CD14-positive monocyte (primary cell): ENCODE results near the gene FOXP1. TPM values are rescaled to one million over a fixed set of nuclear protein-coding genes. Genes with fewer than 3 reads are reported as not detected.
A peak's percentile ranks its signal among the peaks of the same experiment; 100 is the strongest.

Experiments
- DNase-seq, 3 donors: peaks; one replicate each; pipeline ENCODE4 v3.0.0-alpha.2; 2011 to 2022
- H2AFZ ChIP-seq: 2 replicates; pipeline ENCODE4 v1.6.0; 2012; ENCODE audit warnings: mild to moderate bottlenecking, low read depth, low read length, inconsistent platforms; ENCODE audit not compliant: insufficient read depth, poor library complexity, severe bottlenecking
- H3K27ac ChIP-seq, 2 donors: 1 replicate in 1 of 2; 2 replicates in 1 of 2; pipeline ENCODE4 v1.5.1; 2012 to 2013; ENCODE audit warnings: low read length in 2 of 2, control low read depth in 1 of 2, inconsistent platforms in 1 of 2, low read depth in 1 of 2, mild to moderate bottlenecking in 1 of 2
- H3K27me3 ChIP-seq, 2 donors: one replicate each; pipeline versions ENCODE4 v1.6.0 to v1.6.1; 2011 to 2013; ENCODE audit warnings: low read length in 2 of 2; ENCODE audit not compliant: control insufficient read depth in 2 of 2, insufficient read depth in 2 of 2
- H3K36me3 ChIP-seq, 2 donors: replicated peaks in 1 of 2; 1 replicate in 1 of 2; 2 replicates in 1 of 2; pipeline versions ENCODE4 v1.5.1 to v1.6.1; 2012 to 2013; ENCODE audit warnings: low read length in 2 of 2, control low read depth in 1 of 2, inconsistent platforms in 1 of 2, mild to moderate bottlenecking in 1 of 2; ENCODE audit not compliant: insufficient read depth in 2 of 2, control insufficient read depth in 1 of 2
- H3K4me1 ChIP-seq, 2 donors: 1 replicate in 1 of 2; 2 replicates in 1 of 2; pipeline versions ENCODE4 v1.5.1 to v1.6.1; 2012 to 2013; ENCODE audit warnings: low read length in 2 of 2, control low read depth in 1 of 2, inconsistent platforms in 1 of 2, mild to moderate bottlenecking in 1 of 2, moderate library complexity in 1 of 2; ENCODE audit not compliant: insufficient read depth in 2 of 2, control insufficient read depth in 1 of 2
- H3K4me2 ChIP-seq: replicated peaks from 2 replicates; pipeline ENCODE3; 2012; ENCODE audit warnings: low read length, moderate library complexity, mild to moderate bottlenecking; ENCODE audit not compliant: poor library complexity, severe bottlenecking; ENCODE audit errors: extremely low read depth
- H3K4me3 ChIP-seq, 3 experiments: fragments of 200-600 bp in 1 of 3; sonication (generic) in 1 of 3; replicated peaks in 1 of 3; 1 replicate in 2 of 3; 2 replicates in 1 of 3; pipeline ENCODE4 v1.5.1; 2011 to 2013; ENCODE audit warnings: low read length in 3 of 3, mild to moderate bottlenecking in 3 of 3, control low read depth in 2 of 3, low read depth in 2 of 3, inconsistent platforms in 1 of 3, moderate library complexity in 1 of 3
- H3K79me2 ChIP-seq: 2 replicates; pipeline ENCODE4 v1.6.0; 2012; ENCODE audit warnings: mild to moderate bottlenecking, control low read depth, inconsistent platforms, low read length, moderate library complexity; ENCODE audit not compliant: insufficient read depth
- H3K9ac ChIP-seq: 2 replicates; pipeline ENCODE4 v1.6.0; 2017; ENCODE audit warnings: low read length, mild to moderate bottlenecking; ENCODE audit not compliant: insufficient read depth, poor library complexity, severe bottlenecking
- H3K9me3 ChIP-seq, 2 donors: replicated peaks in 1 of 2; 1 replicate in 1 of 2; 2 replicates in 1 of 2; pipeline versions ENCODE4 v1.5.1 to v1.6.1; 2012 to 2013; ENCODE audit warnings: low read length in 2 of 2, control low read depth in 1 of 2; ENCODE audit not compliant: control insufficient read depth in 1 of 2, insufficient read depth in 1 of 2
- H4K20me1 ChIP-seq: 2 replicates; pipeline ENCODE4 v1.6.0; 2012; ENCODE audit warnings: mild to moderate bottlenecking, low read length, control low read depth, moderate library complexity; ENCODE audit not compliant: insufficient read depth
- H3K27ac Mint-ChIP-seq, 7 donors: one replicate each; pipeline ENCODE4 v1.8.0; 2020; ENCODE audit warnings: mild to moderate bottlenecking in 7 of 7, mixed read lengths in 7 of 7, moderate library complexity in 6 of 7, inconsistent platforms in 2 of 7
- H3K27me3 Mint-ChIP-seq, 3 donors: one replicate each; pipeline ENCODE4 v1.8.0; 2021 to 2022; ENCODE audit warnings: low read depth in 3 of 3, mild to moderate bottlenecking in 3 of 3, mixed read lengths in 3 of 3, moderate library complexity in 3 of 3, inconsistent platforms in 1 of 3
- H3K36me3 Mint-ChIP-seq, 2 donors: one replicate each; pipeline ENCODE4 v1.8.0; 2020; ENCODE audit warnings: mixed read lengths in 2 of 2, inconsistent platforms in 1 of 2, mild to moderate bottlenecking in 1 of 2
- H3K4me1 Mint-ChIP-seq: one replicate; pipeline ENCODE4 v1.8.0; 2020; ENCODE audit warnings: mild to moderate bottlenecking, mixed read lengths
- H3K4me3 Mint-ChIP-seq, 2 donors: one replicate each; pipeline ENCODE4 v1.8.0; 2020; ENCODE audit warnings: mild to moderate bottlenecking in 2 of 2, mixed read lengths in 2 of 2, moderate library complexity in 1 of 2
- H3K9me3 Mint-ChIP-seq, 7 donors: one replicate each; pipeline ENCODE4 v1.8.0; 2020 to 2022; ENCODE audit warnings: mixed read lengths in 7 of 7, mild to moderate bottlenecking in 6 of 7, moderate library complexity in 6 of 7, inconsistent platforms in 2 of 7
- CTCF ChIP-seq: fragments of 200-600 bp; IDR thresholded peaks from one replicate; pipeline ENCODE4 v1.8.0; 2022; ENCODE audit warnings: antibody characterized with exemption, mild to moderate bottlenecking
- WGBS: methylation state at CpG from one replicate; pipeline ENCODE4 v1.1.5; 2013; ENCODE audit warnings: missing lambda C conversion rate; ENCODE audit not compliant: insufficient coverage; 5-methylcytosine and 5-hydroxymethylcytosine counted together
- intact Hi-C, 2 donors: fragments of 100-400 bp; cut with micrococcal nuclease; formaldehyde crosslinking; loops; one replicate each; pipeline versions ENCODE4 v1.15.0 to v1.15.1; 2023
- polyA plus RNA-seq, 3 donors: library from polyadenylated mRNA; depleted of rRNA in 1 of 3; unstranded in 2 of 3; stranded (reverse) in 1 of 3; fragments of 300-500 nt in 2 of 3; fragments of >200 nt in 1 of 3; fragmentation: Illumina TruSeq in 2 of 3; gene quantifications; 1 replicate in 2 of 3; 2 replicates in 1 of 3; pipeline ENCODE4 v1.2.3, GENCODE V29; 2012 to 2021

Gene FOXP1
- polyA plus RNA-seq, 3 donors = 25.7 to 42.6 (median 27.8) TPM

DNA sequence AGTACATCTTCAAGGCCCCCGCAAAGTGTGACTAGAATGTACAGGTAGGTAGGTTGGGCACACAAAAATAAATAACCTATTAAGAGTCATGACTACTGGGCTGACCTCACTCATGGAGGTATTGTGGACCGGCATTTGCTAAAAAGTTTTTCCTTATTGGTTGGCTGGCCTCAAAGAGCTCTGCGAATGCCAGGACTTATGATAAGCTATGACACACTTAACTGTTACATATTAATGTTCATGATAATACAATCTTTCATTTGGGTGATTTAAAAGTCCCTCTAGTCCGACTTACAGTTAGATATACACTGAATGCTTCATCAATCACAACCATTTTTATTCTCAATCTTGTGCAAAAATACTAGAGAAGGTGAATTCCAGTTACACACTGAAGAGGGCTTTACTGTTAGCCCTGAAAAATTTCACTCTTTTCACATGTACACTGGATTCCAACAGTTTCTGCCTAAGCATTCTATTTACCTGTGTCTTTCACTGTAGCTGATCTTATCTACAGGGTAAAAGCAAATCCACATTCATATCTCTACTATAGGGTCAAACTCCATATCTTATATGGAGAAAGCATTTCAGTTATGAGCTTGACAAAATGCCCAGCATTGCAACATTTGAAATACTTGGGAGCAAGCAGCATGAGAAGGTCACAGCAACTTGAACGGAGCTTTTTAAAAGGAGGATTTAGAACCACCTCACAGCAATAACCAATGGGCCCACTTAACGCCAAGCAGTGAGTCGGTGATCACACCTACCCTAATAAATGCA lies 329.1 kb downstream of the FOXP1 start:
- Mint-ChIP-seq H3K9me3 (no peaks in the 10 kb centered on the region), H3K27ac (no peak overlapping the region), H3K27me3 (peaks cover 0 to 2% (median 0%) of the 10 kb centered on the region in 3 donors), H3K4me1 (peaks cover 9% of the 10 kb centered on the region), H3K36me3 (peaks cover 3 to 11% of the 10 kb centered on the region in 2 donors), H3K4me3 (no peak overlapping the region)
- no peak overlapping the region for H3K4me3 ChIP-seq
- WGBS = 93% methylated on average over 3 of the region's 7 CpGs
- no peak overlapping the region for H3K9ac ChIP-seq
- H3K4me1 ChIP-seq = peaks cover 4 to 5% of the 10 kb centered on the region in 2 donors
- H3K9me3 ChIP-seq = no peaks in the 10 kb centered on the region
- no peak overlapping the region for H3K27ac ChIP-seq
- intact Hi-C loops = no loop called here
- no peak overlapping the region for H2AFZ ChIP-seq
- no peak for DNase-seq
- TF ChIP-seq CTCF = no peak
- H4K20me1 ChIP-seq = peaks cover 39% of the 10 kb centered on the region
- no peak overlapping the region for H3K4me2 ChIP-seq
- H3K27me3 ChIP-seq = no peaks in the 10 kb centered on the region
- no peaks in the 10 kb centered on the region for H3K36me3 ChIP-seq
- peaks cover 10% of the 10 kb centered on the region for H3K79me2 ChIP-seq

DNA sequence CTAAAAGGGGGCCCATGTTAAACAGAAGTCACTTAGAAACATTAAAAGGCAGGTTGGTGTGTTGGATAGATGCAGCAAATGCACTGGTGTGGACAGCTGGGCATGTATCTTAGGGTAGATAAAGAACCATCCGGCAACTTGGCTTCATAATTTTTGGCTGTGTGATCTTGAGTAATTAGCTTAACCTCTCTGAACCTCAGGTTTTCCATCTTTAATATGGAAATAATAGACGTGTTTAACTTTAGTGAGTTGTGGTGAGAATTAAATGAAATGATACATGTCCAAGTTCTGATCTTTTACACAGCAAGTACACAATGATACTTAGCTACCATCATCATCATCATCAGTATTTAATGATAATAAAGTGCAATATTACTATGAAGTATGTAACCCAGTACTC lies 330.4 kb downstream of the FOXP1 start:
- Histone ChIP-seq H3K9me3 (no peaks in the 10 kb centered on the region), H3K27ac (peak overlapping the region in 1 of 2 donors; percentile 43), H3K4me1 (peaks cover 17% of the 10 kb centered on the region in 2 donors), H3K36me3 (no peaks in the 10 kb centered on the region), H3K79me2 (peaks cover 15% of the 10 kb centered on the region), H3K4me3 (no peak overlapping the region), H3K27me3 (no peaks in the 10 kb centered on the region), H2AFZ (no peak overlapping the region), H3K4me2 (no peak overlapping the region), H3K9ac (no peak overlapping the region), H4K20me1 (peaks cover 38% of the 10 kb centered on the region)
- H3K4me1 Mint-ChIP-seq = peaks cover 20% of the 10 kb centered on the region
- intact Hi-C loops = no loop called here
- H3K9me3 Mint-ChIP-seq = no peaks in the 10 kb centered on the region
- WGBS = no CpG with 5 or more reads among the region's 2 CpGs
- H3K4me3 Mint-ChIP-seq = no peak overlapping the region
- H3K27me3 Mint-ChIP-seq = no peaks in the 10 kb centered on the region
- no peak for DNase-seq
- peaks cover 3 to 9% of the 10 kb centered on the region in 2 donors for H3K36me3 Mint-ChIP-seq
- no peak for TF ChIP-seq CTCF
- no peak overlapping the region for H3K27ac Mint-ChIP-seq
